Measurements from ENCODE around the gene MVB12B. TPM values are rescaled to one million over a fixed set of nuclear protein-coding genes. Genes with fewer than 3 reads are reported as not detected.

MVB12B gene
- total and polyA plus RNA-seq, 2 of the 8 experiments (the other 6 are each of a cell fraction or from before 2014, with no cell fraction given), result 2.6 to 5.0 TPM

DNA sequence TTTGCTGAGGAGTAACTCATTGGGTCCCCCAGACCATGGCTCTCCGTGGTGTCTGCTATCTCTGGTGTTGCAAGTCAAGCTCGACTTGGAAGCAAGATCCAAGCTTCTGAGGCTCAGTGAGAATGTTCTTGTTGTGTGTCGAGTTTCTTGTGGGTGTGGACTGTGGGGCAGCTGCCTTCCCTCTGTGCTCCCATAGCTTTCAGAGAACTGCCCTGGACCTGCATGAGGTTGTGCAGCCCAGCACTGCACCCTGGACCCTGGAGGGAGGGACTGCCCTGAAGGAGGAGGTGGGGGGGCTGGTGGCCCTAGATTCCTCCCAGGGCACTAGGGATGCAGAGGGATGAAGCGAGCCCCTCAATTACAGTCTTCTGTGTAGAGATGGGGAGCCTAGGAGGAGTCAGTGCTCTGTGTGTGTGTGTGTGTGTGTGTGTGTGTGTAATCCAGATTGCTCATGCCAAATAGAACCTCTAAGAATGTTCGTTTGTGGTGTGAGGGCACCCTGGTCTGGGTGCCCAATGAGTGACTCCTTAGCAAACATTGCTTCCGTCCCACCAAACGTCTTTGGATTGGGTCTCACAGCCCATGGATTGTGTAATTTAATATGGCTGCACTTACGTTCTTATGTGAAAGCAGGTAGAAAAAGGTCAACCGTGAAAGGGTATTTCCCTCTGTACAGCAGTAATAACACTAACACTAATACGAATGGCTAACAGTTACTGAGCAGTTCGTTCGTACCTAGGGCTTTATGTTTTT lies 143.8 kb downstream of the MVB12B start (continued):
- no peak for TF ChIP-seq SP1 (IDR thresholded peaks at IDR 0.05; ENCODE audit: low read depth, low read length)
- TF ChIP-seq EZH2 (IDR thresholded peaks at IDR 0.05; ENCODE audit: low read depth, low read length, severe bottlenecking), result no peak
- no peak for TF ChIP-seq TBP (IDR thresholded peaks at IDR 0.05; ENCODE audit: low read depth, low read length)
- no peak for TF ChIP-seq TAF7 (optimal IDR thresholded peaks at IDR 0.05; ENCODE audit: borderline replicate concordance, low read depth, low read length)
- no peak for TF ChIP-seq NRF1 (IDR thresholded peaks at IDR 0.05; ENCODE audit: low read depth, low read length)
- no peak for TF ChIP-seq JUND (IDR thresholded peaks at IDR 0.05; ENCODE audit: low read length)
- no peak for TF ChIP-seq MAFK (IDR thresholded peaks at IDR 0.05; ENCODE audit: low read depth, low read length)
